Body of pancreas (tissue), 4 donors: ENCODE results near the gene NR1H4.

Experiments used
- POLR2A ChIP-seq, 3 donors: fragments of 450-650 bp; IDR thresholded peaks; one replicate each; pipeline ENCODE4 v1.6.1; 2016; ENCODE audit warnings: antibody characterized with exemption in 3 of 3, mild to moderate bottlenecking in 2 of 3
- TF ChIP-seq, protein P1 (sequence below), 7 experiments: fragments of 450-650 bp in 4 of 7; fragments of 200-600 bp in 3 of 7; sonication (generic) in 3 of 7; IDR thresholded peaks; one replicate each; pipeline ENCODE4 v1.5.1; 2016 to 2019; ENCODE audit warnings: antibody characterized with exemption in 7 of 7

DNA sequence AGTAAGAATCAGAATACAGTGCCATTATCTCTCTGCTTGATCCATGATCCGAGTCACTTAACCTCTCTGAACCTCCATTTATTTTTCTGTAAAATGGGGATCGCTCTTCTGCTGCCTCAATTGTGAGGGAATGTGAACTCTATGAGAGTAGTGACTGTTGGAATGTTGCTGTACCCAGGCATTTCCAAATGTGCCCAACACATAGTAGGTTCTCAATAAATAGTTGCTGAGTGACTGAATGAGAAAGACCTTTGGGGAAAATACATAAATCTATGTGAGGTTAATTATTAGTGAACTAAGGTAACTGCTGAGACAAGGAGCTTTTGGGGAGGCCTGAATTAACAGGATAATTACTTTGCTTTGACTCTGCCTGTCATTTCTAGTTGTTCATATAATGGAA, 33.9 kb upstream of the NR1H4 start:
- TF ChIP-seq, protein P1, sequence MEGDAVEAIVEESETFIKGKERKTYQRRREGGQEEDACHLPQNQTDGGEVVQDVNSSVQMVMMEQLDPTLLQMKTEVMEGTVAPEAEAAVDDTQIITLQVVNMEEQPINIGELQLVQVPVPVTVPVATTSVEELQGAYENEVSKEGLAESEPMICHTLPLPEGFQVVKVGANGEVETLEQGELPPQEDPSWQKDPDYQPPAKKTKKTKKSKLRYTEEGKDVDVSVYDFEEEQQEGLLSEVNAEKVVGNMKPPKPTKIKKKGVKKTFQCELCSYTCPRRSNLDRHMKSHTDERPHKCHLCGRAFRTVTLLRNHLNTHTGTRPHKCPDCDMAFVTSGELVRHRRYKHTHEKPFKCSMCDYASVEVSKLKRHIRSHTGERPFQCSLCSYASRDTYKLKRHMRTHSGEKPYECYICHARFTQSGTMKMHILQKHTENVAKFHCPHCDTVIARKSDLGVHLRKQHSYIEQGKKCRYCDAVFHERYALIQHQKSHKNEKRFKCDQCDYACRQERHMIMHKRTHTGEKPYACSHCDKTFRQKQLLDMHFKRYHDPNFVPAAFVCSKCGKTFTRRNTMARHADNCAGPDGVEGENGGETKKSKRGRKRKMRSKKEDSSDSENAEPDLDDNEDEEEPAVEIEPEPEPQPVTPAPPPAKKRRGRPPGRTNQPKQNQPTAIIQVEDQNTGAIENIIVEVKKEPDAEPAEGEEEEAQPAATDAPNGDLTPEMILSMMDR (IDR thresholded peaks at IDR 0.05) = no peak
- TF ChIP-seq POLR2A (IDR thresholded peaks at IDR 0.05) = no peak
